Esophagus (tissue), 2 donors: ENCODE data around the gene PORCN. TPM values are rescaled to one million over a fixed set of nuclear protein-coding genes. Genes with fewer than 3 reads are reported as not detected.
"Not testable (repeated sequence)": the region's sequence is repeated elsewhere in the genome, so short reads cannot be mapped to it uniquely, and the experiment has no call there.

Experiments used
- H3K27ac ChIP-seq, 2 donors: one replicate each; pipeline ENCODE4 v1.5.1; 2013; ENCODE audit warnings: low read depth in 2 of 2, mild to moderate bottlenecking in 2 of 2, inconsistent platforms in 1 of 2, low read length in 1 of 2, moderate library complexity in 1 of 2
- H3K27me3 ChIP-seq, 2 donors: one replicate each; pipeline ENCODE4 v1.6.1; 2013; ENCODE audit warnings: low read length in 2 of 2, control low read depth in 1 of 2, mild to moderate bottlenecking in 1 of 2; ENCODE audit not compliant: insufficient read depth in 2 of 2, control insufficient read depth in 1 of 2
- H3K36me3 ChIP-seq, 2 donors: one replicate each; pipeline ENCODE4 v1.6.1; 2013; ENCODE audit warnings: low read length in 1 of 2; ENCODE audit not compliant: control insufficient read depth in 2 of 2, insufficient read depth in 2 of 2
- H3K4me1 ChIP-seq, 2 donors: one replicate each; pipeline ENCODE4 v1.6.1; 2013; ENCODE audit warnings: low read length in 1 of 2; ENCODE audit not compliant: control insufficient read depth in 2 of 2, insufficient read depth in 2 of 2
- H3K4me3 ChIP-seq, 2 donors: one replicate each; pipeline ENCODE4 v1.5.1; 2013; ENCODE audit warnings: low read length in 2 of 2, mild to moderate bottlenecking in 2 of 2, low read depth in 1 of 2, moderate library complexity in 1 of 2
- H3K9me3 ChIP-seq, 2 donors: one replicate each; pipeline ENCODE4 v1.6.1; 2013; ENCODE audit warnings: mild to moderate bottlenecking in 2 of 2, low read depth in 1 of 2, low read length in 1 of 2, moderate library complexity in 1 of 2; ENCODE audit not compliant: control insufficient read depth in 2 of 2, insufficient read depth in 1 of 2
- WGBS, 2 donors: extraction: QIAGEN DNeasy Blood & Tissue Kit; methylation state at CpG; one replicate each; pipeline ENCODE4 v1.1.7; 2013; 5-methylcytosine and 5-hydroxymethylcytosine counted together
- polyA plus RNA-seq, 2 donors: library from polyadenylated mRNA; stranded (reverse); fragments of 200-250 nt; gene quantifications; one replicate each; pipeline ENCODE4 v1.2.3, GENCODE V29; 2013
- donor health status: healthy with polysubstance abuse.
- donor health status: Bipolar disorder and iron deficiency.

Gene PORCN
- polyA plus RNA-seq, 2 donors, result 15.6 to 16.8 TPM

- H3K4me1 ChIP-seq, result no peaks in the 10 kb centered on the region
- WGBS, 2 donors, result 83 to 92% methylated on average over 12 of the region's 12 CpGs
- H3K27me3 ChIP-seq, result no peaks in the 10 kb centered on the region
- peaks cover 0 to 5% of the 10 kb centered on the region in 2 donors for H3K9me3 ChIP-seq
- peaks cover 0 to 13% of the 10 kb centered on the region in 2 donors for H3K36me3 ChIP-seq
- H3K4me3 ChIP-seq, result no peak overlapping the region
- H3K27ac ChIP-seq, result no peak overlapping the region
These were observed 14.9 kb downstream of the PORCN start for GRCh38 chrX:48523682-48524081.

DNA sequence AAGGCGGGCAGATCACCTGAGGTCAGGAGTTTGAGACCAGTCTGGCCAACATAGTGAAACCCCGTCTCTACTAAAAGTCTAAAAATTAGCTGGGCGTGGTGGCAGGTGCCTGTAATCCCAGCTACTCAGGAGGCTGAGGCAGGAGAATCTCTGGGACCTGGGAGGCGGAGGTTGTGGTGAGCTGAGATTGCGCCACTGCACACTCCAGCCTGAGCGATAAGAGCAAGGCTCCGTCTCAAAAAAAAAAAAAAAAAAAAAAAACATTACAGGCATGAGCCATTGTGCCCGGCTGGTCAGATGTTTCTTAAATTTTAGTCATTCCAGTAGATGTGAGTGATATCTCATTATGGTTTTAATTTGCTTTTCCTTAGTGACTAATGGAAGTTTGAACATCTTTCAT, 17.1 kb downstream of the PORCN start:
- H3K4me3 ChIP-seq, H3K9me3 ChIP-seq, H3K27me3 ChIP-seq, H3K4me1 ChIP-seq, H3K27ac ChIP-seq: not testable (repeated sequence)
- peaks cover 0 to 13% of the 10 kb centered on the region in 2 donors for H3K36me3 ChIP-seq
- WGBS, 2 donors, result 84 to 88% methylated on average over 7 to 8 of the region's 8 CpGs

GRCh38 chrX:48530736-48531135, 21.9 kb downstream of the PORCN start:
- peaks cover 0 to 4% of the 10 kb centered on the region in 2 donors for H3K9me3 ChIP-seq
- H3K27me3 ChIP-seq, result no peaks in the 10 kb centered on the region
- H3K4me3 ChIP-seq, result no peak overlapping the region
- H3K27ac ChIP-seq, result peak overlapping the region; percentile 89 to 93
- peaks cover 0 to 10% of the 10 kb centered on the region in 2 donors for H3K36me3 ChIP-seq
- 58 to 63% methylated on average over 3 of the region's 3 CpGs for WGBS, 2 donors
- H3K4me1 ChIP-seq, result no peaks in the 10 kb centered on the region

GRCh38 chrX:48531358-48531959, 22.7 kb downstream of the PORCN start:
- no peaks in the 10 kb centered on the region for H3K4me1 ChIP-seq

GRCh38 chrX:48532161-48532560, 23.4 kb downstream of the PORCN start:
- WGBS, 2 donors, result 60 to 69% methylated on average over 1 of the region's 1 CpG
- Histone ChIP-seq H3K36me3 (peaks cover 0 to 8% of the 10 kb centered on the region in 2 donors), H3K9me3 (peaks cover 0 to 4% of the 10 kb centered on the region in 2 donors), H3K27ac (peak overlapping the region; percentile 81 to 93), H3K4me3 (no peak overlapping the region), H3K27me3 (no peaks in the 10 kb centered on the region), H3K4me1 (no peaks in the 10 kb centered on the region)

More at GRCh38 chrX:48531358-48531959, 22.7 kb downstream of the PORCN start:
- WGBS, 2 donors, result 50 to 57% methylated on average over 5 of the region's 5 CpGs
- H3K4me3 ChIP-seq, result no peak overlapping the region
- peaks cover 0 to 4% of the 10 kb centered on the region in 2 donors for H3K9me3 ChIP-seq
- peaks cover 0 to 10% of the 10 kb centered on the region in 2 donors for H3K36me3 ChIP-seq
- peak overlapping the region; percentile 89 to 93 for H3K27ac ChIP-seq
- no peaks in the 10 kb centered on the region for H3K27me3 ChIP-seq

- Histone ChIP-seq H3K27ac (peak overlapping the region in 1 of 2 donors; percentile 69), H3K9me3 (peaks cover 0 to 4% of the 10 kb centered on the region in 2 donors), H3K4me3 (no peak overlapping the region), H3K27me3 (no peaks in the 10 kb centered on the region), H3K36me3 (peaks cover 0 to 3% of the 10 kb centered on the region in 2 donors), H3K4me1 (no peaks in the 10 kb centered on the region)
- 83 to 89% methylated on average over 3 of the region's 3 CpGs for WGBS, 2 donors
These were observed 24.4 kb downstream of the PORCN start for GRCh38 chrX:48533165-48533564.

DNA sequence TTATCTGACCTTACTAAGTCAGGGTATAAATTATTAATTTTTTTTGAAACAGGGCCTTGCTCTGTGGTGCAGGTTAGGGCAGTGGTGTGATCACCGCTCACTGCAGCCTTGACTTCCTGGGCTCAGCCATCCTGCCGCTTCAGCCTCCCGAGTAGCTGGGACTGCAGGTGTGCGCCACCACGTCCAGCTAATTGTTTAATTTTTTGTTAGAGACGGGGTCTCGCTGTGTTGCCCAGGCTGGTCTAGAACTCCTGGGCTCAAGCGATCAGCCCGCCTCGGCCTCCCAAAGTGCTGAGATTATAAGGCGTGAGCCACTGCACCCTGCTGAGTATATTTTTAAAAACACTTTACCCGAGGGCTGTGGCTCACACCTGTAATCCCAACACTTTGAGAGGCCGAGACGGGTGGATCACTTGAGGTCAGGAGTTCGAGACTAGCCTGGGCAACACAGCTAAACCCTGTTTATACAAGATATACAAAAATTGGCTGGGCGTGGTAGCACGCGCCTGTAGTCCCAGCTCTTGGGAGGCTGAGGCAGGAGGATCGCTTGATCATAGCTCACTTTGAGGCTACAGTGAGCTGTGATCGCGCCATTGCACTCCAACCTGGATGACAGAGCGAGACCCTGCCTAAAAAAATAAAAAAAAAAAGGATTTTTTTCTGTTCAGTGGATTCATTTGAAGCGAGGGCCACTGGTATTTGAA, 30.0 kb downstream of the PORCN start:
- peaks cover 0 to 5% of the 10 kb centered on the region in 2 donors for H3K4me1 ChIP-seq
- no peak overlapping the region for H3K4me3 ChIP-seq
- peaks cover 0 to 2% of the 10 kb centered on the region in 2 donors for H3K9me3 ChIP-seq
- H3K27ac ChIP-seq, result peak overlapping the region; percentile 82 to 83
- H3K36me3 ChIP-seq, result no peaks in the 10 kb centered on the region
- 73 to 77% methylated on average over 23 of the region's 23 CpGs for WGBS, 2 donors
- H3K27me3 ChIP-seq, result no peaks in the 10 kb centered on the region

GRCh38 chrX:48539345-48540027, 30.7 kb downstream of the PORCN start, which contains the start of gene TBC1D25:
Gene TBC1D25 (plus strand): TSS chrX:48539714. CDS start chrX:48539798, 84 bp downstream.
- WGBS, 2 donors, result 1 to 35% methylated on average over 37 to 59 of the region's 59 CpGs
- Histone ChIP-seq H3K36me3 (peaks cover 0 to under 1% of the 10 kb centered on the region in 2 donors), H3K4me1 (peaks cover 0 to 5% of the 10 kb centered on the region in 2 donors), H3K27me3 (no peaks in the 10 kb centered on the region), H3K9me3 (no peaks in the 10 kb centered on the region), H3K27ac (peak within 1 kb of the TSS; percentile 83 to 87), H3K4me3 (peak within 1 kb of the TSS; percentile 41 to 74)

DNA sequence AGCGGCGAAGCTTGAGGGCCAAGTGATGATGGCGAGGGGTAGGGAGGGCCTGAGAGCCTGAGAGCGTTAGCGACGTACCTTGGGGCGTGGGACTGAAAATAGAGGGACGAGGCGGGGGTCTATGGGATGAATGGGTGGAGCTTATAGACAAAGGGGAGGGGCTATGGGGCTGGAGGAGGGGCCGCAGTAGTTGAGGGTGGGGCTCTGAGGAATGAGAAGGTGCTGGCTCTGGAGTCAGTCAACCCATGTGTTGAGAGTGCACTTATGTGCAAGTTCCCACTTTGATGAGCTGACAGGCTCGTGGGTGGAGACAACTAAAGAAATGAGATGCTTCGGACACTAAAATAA, 31.2 kb downstream of the PORCN start:
- Histone ChIP-seq H3K36me3 (peaks cover 0 to 5% of the 10 kb centered on the region in 2 donors), H3K9me3 (no peaks in the 10 kb centered on the region), H3K4me3 (peak overlapping the region; percentile 41 to 74), H3K4me1 (peaks cover 0 to 5% of the 10 kb centered on the region in 2 donors), H3K27me3 (no peaks in the 10 kb centered on the region), H3K27ac (peak overlapping the region; percentile 73 to 87)
- WGBS, 2 donors, result 4 to 33% methylated on average over 12 of the region's 12 CpGs
